HG03378 (cell line): ENCODE results near the gene KLHL41.
A peak's percentile ranks its signal among the peaks of the same experiment; 100 is the strongest.

Experiments
- ATAC-seq: cut with Tn5 transposase; IDR thresholded peaks from one replicate; pipeline ENCODE4 v1.9.1; 2021; ENCODE audit warnings: mild to moderate bottlenecking, moderate library complexity; ENCODE audit not compliant: unreplicated experiment

Gene KLHL41

GRCh38 chr2:169509298-169509885 is at the start of gene KLHL41:
KLHL41 (plus strand) TSS chr2:169509702; CDS start chr2:169509779, 77 bp downstream.
- no peak for ATAC-seq

- no peak for ATAC-seq
Measured at GRCh38 chr2:169461143-169461542, 48.4 kb upstream of the KLHL41 start.

DNA sequence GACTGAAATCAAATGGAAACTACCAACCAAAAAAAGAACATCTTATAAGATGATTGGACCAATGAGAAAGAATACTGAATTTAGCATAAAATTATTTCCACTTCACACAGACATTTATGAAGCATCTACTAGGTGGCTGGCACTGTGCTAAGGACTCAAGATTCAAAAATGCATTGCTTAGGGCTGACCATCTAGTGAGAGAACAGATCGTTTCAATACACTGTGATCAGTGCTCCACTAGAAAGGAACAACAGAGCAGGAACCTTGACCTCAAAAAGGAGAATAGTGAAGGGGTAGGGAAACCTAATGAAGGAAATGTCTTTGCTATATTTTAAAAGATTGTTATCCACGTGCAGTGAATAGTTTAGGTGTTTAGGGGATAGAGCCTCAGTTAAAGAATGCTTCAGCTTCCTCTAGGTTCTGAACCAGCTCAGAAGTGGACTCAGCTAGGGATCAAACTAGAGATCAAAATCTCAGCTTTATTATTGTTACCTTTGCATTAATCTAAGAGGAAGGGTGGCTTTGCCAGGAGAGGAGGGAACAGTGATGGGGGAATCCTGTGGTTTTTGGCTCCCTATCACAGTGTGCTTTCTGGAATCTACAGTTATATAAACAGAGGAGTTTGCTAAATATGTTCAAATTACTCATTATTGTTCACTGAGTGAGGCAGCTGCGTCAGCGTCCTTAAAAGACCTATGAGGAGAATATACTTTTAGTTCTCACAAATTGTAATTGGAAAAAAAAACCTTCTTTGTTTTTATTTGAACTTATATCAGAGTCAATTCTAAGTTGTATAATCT is 46.4 kb upstream of the KLHL41 start:
- ATAC-seq = no peak

- no peak for ATAC-seq
Measured at GRCh38 chr2:169464466-169464865, 45.0 kb upstream of the KLHL41 start.

DNA sequence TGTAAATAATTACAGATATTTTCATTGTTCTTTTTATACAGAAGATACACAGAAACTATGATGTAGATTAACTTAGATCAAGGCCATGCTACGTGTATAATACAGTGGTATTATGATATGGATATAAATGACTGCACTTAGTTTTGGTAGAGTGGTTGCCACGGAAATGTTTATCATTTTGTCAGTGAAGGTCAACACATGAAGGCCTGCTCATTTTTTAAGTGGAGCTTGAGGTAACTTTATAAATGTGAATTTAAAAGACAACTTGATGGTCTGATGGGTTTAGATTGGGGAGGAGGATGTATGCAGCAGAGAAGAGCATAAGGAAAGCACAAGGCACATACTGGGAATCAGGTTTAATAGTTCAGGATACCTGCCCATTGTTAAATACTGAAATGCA is 44.6 kb upstream of the KLHL41 start:
- no peak for ATAC-seq

DNA sequence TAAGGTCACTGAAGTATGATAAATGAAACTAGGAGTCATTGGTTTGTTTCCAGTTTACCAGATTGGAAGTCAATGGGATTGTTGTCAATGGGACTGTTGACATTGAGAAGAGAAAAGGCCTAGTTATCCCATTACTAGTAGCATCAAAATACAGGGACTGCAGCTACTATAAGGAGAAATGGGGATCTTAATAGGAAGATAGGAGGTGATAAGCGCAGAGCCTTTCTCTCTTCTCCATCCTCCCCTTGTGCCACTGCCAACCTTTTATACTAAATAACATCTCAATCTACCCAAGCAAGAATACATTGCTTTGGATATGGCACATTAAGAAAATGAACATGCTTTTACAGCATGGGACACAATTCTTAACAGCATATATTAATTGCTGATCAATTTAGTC is 40.7 kb upstream of the KLHL41 start:
- ATAC-seq = no peak

DNA sequence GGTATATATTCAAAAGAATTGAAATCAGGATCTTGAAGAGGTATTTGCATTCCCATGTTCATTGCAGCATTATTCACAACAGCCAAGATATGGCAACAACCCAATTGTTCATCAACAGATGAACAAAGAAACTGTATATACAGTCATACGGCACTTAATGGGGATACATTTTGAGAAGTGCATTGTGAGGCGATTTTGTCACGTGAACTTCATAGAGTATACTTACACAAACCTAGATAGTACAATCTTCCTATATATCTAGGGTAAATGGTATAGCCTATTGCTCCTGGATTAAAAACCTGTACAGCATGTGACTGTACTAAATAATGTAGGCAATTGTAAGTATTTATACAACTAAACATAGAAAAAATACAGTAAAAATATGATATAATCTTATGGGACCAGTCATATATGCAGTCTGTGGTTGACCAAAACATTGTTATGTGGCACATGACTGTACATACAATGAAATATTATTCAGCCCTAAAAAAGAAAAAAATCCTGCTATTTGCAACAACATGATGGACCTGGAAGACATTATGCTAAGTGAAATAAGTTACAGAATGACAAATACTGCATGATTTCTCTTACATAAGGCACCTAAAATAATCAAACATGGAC is 39.4 kb upstream of the KLHL41 start:
- no peak for ATAC-seq

DNA sequence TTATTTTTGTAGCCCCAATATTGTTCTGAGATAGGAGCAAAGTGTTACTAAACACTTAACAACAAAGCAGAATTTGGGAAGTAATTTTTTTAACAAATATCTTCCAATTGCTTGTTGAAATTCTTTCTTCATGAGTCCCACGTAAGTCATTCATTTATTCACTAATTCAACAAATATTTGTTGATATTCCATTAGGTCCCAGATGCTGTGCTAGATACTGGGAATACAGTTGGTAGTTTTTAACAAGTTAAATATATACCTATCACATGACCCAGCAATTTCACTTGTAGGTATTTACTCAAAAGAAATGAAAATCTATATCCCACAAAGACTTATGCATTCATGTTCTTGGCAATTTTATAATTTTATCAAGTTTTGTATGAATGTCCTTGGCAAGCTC is 37.3 kb upstream of the KLHL41 start:
- ATAC-seq = no peak

GRCh38 chr2:169476459-169476858 is 33.0 kb upstream of the KLHL41 start:
- ATAC-seq = no peak

- ATAC-seq = no peak
Measured at GRCh38 chr2:169478339-169478738, 31.2 kb upstream of the KLHL41 start.

DNA sequence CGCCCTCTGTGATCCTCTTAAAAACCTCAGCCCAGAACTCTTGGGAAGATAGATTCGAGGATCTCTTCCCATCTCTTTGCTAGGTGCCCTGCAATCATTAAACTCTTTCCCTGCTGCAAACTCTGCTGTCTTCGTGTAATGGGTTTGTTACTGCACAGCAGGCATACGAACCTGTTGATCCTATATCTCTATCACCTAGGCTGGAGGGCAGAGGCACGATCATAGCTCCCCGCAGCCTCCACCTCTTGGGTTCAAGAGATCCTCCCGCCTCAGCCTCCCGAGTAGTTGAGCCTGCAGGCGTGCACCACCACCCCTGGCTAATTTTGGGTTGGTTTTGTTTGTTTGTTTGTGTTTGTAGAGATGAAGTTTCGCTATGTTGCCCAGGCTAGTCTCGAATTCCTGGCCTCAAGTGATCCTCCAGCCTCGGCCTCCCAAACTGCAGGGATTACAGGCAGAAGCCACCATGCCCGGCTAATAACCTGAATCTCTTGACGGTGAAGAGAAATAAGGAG is 30.7 kb upstream of the KLHL41 start:
- no peak for ATAC-seq

DNA sequence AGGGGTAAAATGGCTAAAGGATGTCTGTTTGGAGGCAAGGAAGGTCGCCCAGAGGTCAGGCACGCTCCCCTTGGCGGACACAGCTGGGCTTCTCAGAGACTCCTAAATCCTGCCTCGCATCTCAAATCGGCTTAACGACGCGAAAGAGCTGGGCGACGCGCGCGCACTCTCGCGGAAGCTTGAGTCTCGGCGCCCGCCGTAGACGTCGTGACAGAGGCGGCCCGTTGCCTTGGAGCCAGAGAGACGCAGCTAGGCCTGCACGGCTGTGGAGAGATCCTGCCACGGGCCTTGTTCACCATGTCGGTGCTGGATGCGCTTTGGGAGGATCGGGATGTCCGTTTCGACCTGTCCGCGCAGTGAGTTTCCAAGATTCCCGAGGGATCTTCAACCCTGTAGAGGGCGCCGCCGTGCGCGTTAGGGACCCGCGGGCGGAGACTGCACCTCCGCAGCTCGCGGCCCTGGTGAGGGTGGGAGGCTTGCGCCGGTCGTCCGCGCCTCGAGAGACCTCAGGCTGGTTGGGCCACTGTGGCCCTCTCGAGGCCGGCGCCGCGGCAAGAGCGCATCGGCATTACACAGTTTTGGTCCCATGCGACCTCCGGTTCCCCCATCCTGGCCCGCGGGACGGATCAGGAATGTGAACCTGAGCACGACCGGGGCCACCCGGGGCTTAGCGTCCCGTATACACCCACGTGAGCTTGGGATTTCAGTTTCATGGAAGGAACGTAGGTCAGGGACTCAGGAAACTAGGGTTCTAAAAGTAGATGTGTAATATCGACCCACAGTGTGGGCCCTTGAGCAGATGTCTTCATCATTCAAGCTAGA is 30.0 kb upstream of the KLHL41 start, which contains the start of gene BBS5:
BBS5 (plus strand) TSS at position 238 of the 822 bp plus-strand sequence; CDS start at position 298, 60 bp downstream.
- peak; percentile 93 for ATAC-seq

DNA sequence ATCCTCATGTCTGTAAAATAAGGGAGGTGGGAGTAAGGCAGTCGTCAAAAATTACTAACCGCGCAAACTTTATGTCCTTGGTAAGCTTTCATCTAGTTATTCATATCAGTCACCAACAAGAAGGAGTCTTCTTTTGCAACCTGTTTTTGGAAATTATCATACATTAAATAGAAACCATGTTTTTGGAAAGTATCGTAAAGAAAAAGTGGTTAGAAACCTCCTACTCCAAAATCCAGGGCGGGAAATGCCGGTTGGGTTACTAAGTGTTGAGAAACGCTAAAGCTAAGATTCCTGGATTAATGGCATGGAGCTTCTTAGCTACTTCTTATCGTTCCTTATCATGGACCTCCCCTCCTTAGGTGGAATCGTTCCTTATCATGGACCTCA is 29.4 kb upstream of the KLHL41 start:
- no peak for ATAC-seq

DNA sequence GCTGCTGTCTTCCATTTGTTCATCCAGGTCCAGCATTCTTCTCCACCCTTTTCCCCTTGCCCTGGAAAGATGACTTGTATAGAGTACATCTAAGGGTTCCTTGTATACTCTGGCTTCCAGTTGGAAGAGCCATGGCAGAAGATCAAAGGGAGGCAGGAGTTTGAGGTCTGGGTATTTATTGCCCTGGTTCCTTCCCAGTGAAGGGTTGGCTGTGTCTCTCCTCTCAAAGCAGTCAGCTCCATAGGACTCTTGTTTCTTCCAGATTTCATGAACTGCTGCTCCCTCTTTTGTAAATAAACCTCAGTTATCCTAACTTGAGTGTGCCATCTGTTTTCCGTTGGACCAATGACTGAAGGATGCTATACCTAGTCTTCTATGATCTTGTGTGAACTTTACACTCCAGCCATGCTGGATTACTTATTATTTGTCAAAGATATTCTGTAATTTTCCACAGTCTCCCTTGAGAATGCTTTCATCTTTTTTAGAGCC is 23.8 kb upstream of the KLHL41 start:
- no peak for ATAC-seq

GRCh38 chr2:169486487-169486886 is 23.0 kb upstream of the KLHL41 start:
- ATAC-seq = no peak

- ATAC-seq = no peak
Measured at GRCh38 chr2:169490834-169491233, 18.7 kb upstream of the KLHL41 start.

- no peak for ATAC-seq
Measured at GRCh38 chr2:169491378-169491777, 18.1 kb upstream of the KLHL41 start.

DNA sequence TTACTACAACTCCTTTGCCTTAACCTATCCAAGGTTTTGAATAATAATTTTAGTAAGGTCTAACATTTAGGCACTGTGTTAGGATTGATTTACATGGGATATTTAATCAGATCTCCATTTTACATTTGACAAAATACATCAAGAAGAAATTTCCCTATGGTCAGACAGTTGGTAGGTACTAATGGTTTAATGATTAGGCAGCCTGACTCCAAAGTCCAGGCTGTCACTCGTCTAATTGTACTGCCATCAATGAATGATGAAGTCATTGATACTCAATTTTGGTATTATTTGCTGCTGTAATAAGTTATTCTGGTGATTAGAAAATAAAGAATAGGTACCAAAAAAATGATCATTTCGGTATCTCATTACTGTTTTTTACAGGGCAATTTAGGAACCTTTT is 16.1 kb upstream of the KLHL41 start:
- ATAC-seq = no peak

GRCh38 chr2:169495310-169495928 is 14.1 kb upstream of the KLHL41 start:
- ATAC-seq = no peak

- ATAC-seq = no peak
Measured at GRCh38 chr2:169504651-169505050, 4.9 kb upstream of the KLHL41 start.
